ENCODE data around the gene VTCN1.
A peak's percentile ranks its signal among the peaks of the same experiment; 100 is the strongest.

Gene VTCN1

DNA sequence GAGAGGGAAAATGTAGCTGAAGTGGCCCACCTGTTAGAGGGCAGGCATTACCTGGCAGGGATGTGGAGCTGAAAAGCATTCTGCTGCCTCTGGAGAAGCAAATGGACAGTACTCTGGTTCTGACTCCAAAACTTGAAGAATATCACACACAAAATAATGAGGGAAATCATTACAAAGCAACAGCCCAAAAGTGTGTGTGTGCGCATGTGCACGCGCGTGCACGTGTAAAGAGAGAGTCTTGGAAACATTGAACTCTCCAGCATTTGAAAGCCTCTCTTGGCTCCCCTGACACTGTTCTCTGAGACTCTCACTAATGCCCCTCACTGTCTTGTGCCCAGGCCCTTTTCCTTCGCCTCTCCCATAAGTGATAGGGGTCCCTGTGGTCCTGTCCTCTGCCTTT, 2.3 kb upstream of the VTCN1 start:
- H3K36me3 ChIP-seq (ENCODE audit: control insufficient read depth in 1 of 2, insufficient read depth in 2 of 2, low read length in 2 of 2), result no peaks in the 10 kb centered on the region
- H3K79me1 ChIP-seq (ENCODE audit: low read length), result peaks cover 26% of the 10 kb centered on the region
- H3K4ac ChIP-seq (ENCODE audit: low read depth, low read length), result no peak overlapping the region
- no peak overlapping the region for H3K27ac ChIP-seq (ENCODE audit: low read depth, low read length)
- H2AK5ac ChIP-seq (ENCODE audit: low read length), result peak overlapping the region; percentile 49
- H3K79me2 ChIP-seq (ENCODE audit: control insufficient read depth, insufficient read depth, low read length, poor library complexity), result peaks cover 13% of the 10 kb centered on the region
- H4K91ac ChIP-seq (ENCODE audit: low read depth, low read length), result peak overlapping the region; percentile 23
- H3K27me3 ChIP-seq (ENCODE audit: insufficient read depth, low read length), result no peaks in the 10 kb centered on the region
- no CpG with 5 or more reads among the region's 6 CpGs for WGBS (ENCODE audit: extremely low coverage, insufficient coverage, insufficient read length)
- H3K23ac ChIP-seq (ENCODE audit: low read length), result no peak overlapping the region
- H4K8ac ChIP-seq (ENCODE audit: low read depth, low read length), result peak overlapping the region; percentile 32
- peak overlapping the region; percentile 7 for H2BK12ac ChIP-seq (ENCODE audit: low read length)
- DNase-seq, result no peak
- H2BK120ac ChIP-seq (ENCODE audit: insufficient read depth, low read length, poor library complexity), result peak overlapping the region; percentile 30
- no peak overlapping the region for H3K4me3 ChIP-seq (ENCODE audit: low read depth, low read length)
- H2BK5ac ChIP-seq (ENCODE audit: low read depth, low read length, poor library complexity), result no peak overlapping the region
- no peak overlapping the region for H2AFZ ChIP-seq (ENCODE audit: insufficient read depth, low read length, poor library complexity)
- peaks cover 31 to 34% of the 10 kb centered on the region in 2 experiments for H3K4me1 ChIP-seq (ENCODE audit: control insufficient read depth in 1 of 2, insufficient read depth in 2 of 2, low read length in 2 of 2)
- H3K9ac ChIP-seq (ENCODE audit: low read length), result no peak overlapping the region
- no peak overlapping the region for H4K12ac ChIP-seq (ENCODE audit: low read depth, low read length)
- no peak overlapping the region for H3K18ac ChIP-seq (ENCODE audit: low read length)
- peaks cover 9% of the 10 kb centered on the region for H3K9me3 ChIP-seq (ENCODE audit: insufficient read depth, low read depth, low read length)
- H3K14ac ChIP-seq (ENCODE audit: low read length), result no peak overlapping the region
- H3K4me2 ChIP-seq (ENCODE audit: low read length), result no peak overlapping the region

DNA sequence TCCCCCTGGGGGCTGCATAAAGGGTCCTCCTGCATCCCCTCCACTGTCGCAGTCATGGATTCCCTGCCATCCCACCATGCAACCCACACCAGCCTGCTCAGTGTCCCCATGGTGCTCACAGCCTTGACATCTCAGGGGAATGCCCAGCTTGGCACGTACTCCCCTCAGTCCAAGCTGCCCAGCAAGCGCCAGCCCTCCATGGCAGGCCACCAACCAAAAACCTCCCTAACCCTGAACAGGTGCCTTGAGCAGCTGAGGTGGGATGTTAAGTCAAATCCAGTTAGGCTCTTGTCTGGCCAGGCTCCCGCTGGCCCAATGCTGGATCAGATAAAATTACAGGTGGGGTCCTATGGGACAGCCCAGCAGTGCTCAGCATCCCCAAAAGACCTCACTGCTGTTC, 341 bp downstream of the VTCN1 start:
- Histone ChIP-seq H3K27me3 (ENCODE audit: insufficient read depth, low read length) (no peaks in the 10 kb centered on the region), H4K12ac (ENCODE audit: low read depth, low read length) (peak overlapping the region; percentile 39), H4K8ac (ENCODE audit: low read depth, low read length) (peak overlapping the region; percentile 74), H2BK12ac (ENCODE audit: low read length) (peak overlapping the region; percentile 90), H2AFZ (ENCODE audit: insufficient read depth, low read length, poor library complexity) (peak overlapping the region; percentile 27), H3K9me3 (ENCODE audit: insufficient read depth, low read depth, low read length) (no peaks in the 10 kb centered on the region), H3K36me3 (ENCODE audit: control insufficient read depth in 1 of 2, insufficient read depth in 2 of 2, low read length in 2 of 2) (no peaks in the 10 kb centered on the region), H2BK5ac (ENCODE audit: low read depth, low read length, poor library complexity) (peak overlapping the region; percentile 84), H3K79me2 (ENCODE audit: control insufficient read depth, insufficient read depth, low read length, poor library complexity) (peaks cover 15% of the 10 kb centered on the region), H3K4me1 (ENCODE audit: control insufficient read depth in 1 of 2, insufficient read depth in 2 of 2, low read length in 2 of 2) (peaks cover 38 to 45% of the 10 kb centered on the region in 2 experiments), H2AK5ac (ENCODE audit: low read length) (peak overlapping the region; percentile 100), H3K4me2 (ENCODE audit: low read length) (peak overlapping the region; percentile 57), H3K4me3 (ENCODE audit: low read depth, low read length) (peak overlapping the region; percentile 78), H3K79me1 (ENCODE audit: low read length) (peaks cover 26% of the 10 kb centered on the region), H3K23ac (ENCODE audit: low read length) (peak overlapping the region; percentile 27), H3K9ac (ENCODE audit: low read length) (peak overlapping the region; percentile 75), H4K91ac (ENCODE audit: low read depth, low read length) (peak overlapping the region; percentile 98), H3K18ac (ENCODE audit: low read length) (peak overlapping the region; percentile 85), H3K27ac (ENCODE audit: low read depth, low read length) (peak overlapping the region; percentile 91), H3K14ac (ENCODE audit: low read length) (peak overlapping the region; percentile 93), H2BK120ac (ENCODE audit: insufficient read depth, low read length, poor library complexity) (peak overlapping the region; percentile 94), H3K4ac (ENCODE audit: low read depth, low read length) (peak overlapping the region; percentile 54)
- no peak for DNase-seq
- WGBS (ENCODE audit: extremely low coverage, insufficient coverage, insufficient read length), result no CpG with 5 or more reads among the region's 4 CpGs

DNA sequence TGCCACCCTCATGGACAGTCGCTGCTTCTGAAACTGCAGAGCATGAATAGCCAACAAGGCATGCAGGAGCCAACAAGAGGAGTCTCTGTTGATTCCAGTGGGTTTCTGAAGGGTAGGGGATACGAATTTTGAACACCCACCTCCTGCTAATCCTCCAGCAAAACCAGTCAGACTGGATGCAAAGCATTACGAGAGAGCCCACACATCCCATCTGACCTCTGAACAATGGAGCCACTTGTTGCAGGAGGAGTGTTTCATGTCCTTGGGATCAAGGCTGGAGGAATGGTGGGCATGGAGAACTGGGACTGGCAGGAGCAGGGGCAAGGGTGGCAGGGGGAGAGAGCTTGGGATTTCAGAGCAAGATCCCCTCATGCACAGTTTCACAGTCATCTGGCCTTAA, 1.6 kb downstream of the VTCN1 start:
- Histone ChIP-seq H3K14ac (ENCODE audit: low read length) (peak overlapping the region; percentile 78), H2BK12ac (ENCODE audit: low read length) (no peak overlapping the region), H2BK5ac (ENCODE audit: low read depth, low read length, poor library complexity) (no peak overlapping the region), H4K91ac (ENCODE audit: low read depth, low read length) (peak overlapping the region; percentile 91), H3K9ac (ENCODE audit: low read length) (peak overlapping the region; percentile 10), H3K27me3 (ENCODE audit: insufficient read depth, low read length) (no peaks in the 10 kb centered on the region), H4K8ac (ENCODE audit: low read depth, low read length) (peak overlapping the region; percentile 47), H3K9me3 (ENCODE audit: insufficient read depth, low read depth, low read length) (no peaks in the 10 kb centered on the region), H3K79me2 (ENCODE audit: control insufficient read depth, insufficient read depth, low read length, poor library complexity) (peaks cover 15% of the 10 kb centered on the region), H2AK5ac (ENCODE audit: low read length) (no peak overlapping the region), H3K4me3 (ENCODE audit: low read depth, low read length) (peak overlapping the region; percentile 64), H2AFZ (ENCODE audit: insufficient read depth, low read length, poor library complexity) (no peak overlapping the region), H3K4ac (ENCODE audit: low read depth, low read length) (peak overlapping the region; percentile 43), H2BK120ac (ENCODE audit: insufficient read depth, low read length, poor library complexity) (peak overlapping the region; percentile 84), H3K4me2 (ENCODE audit: low read length) (peak overlapping the region; percentile 57), H3K79me1 (ENCODE audit: low read length) (peaks cover 26% of the 10 kb centered on the region), H3K18ac (ENCODE audit: low read length) (peak overlapping the region; percentile 3), H3K4me1 (ENCODE audit: control insufficient read depth in 1 of 2, insufficient read depth in 2 of 2, low read length in 2 of 2) (peaks cover 42 to 45% of the 10 kb centered on the region in 2 experiments), H3K27ac (ENCODE audit: low read depth, low read length) (peak overlapping the region; percentile 91), H4K12ac (ENCODE audit: low read depth, low read length) (no peak overlapping the region), H3K23ac (ENCODE audit: low read length) (no peak overlapping the region), H3K36me3 (ENCODE audit: control insufficient read depth in 1 of 2, insufficient read depth in 2 of 2, low read length in 2 of 2) (no peaks in the 10 kb centered on the region)
- DNase-seq, result peak; percentile 11 to 51
- WGBS (ENCODE audit: extremely low coverage, insufficient coverage, insufficient read length), result no CpG with 5 or more reads among the region's 3 CpGs

DNA sequence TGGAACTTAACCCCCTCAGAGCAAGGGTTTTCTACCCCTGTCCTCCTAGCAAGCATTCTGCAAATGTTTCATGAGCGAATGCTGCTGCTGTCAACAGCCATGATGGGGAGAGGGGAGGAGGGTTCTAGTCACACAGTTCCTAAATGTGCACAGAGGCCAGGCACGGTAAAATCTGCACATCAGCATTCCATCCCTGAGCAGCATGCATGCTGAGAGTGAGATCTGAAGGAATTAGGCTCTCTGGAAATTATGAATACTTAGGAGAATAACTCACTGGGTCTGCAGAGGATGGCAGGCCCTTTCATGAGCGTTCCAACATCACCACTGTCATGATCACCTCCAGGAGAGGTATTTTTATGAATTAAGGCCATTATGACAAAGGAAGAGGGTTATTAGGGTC, 2.1 kb downstream of the VTCN1 start:
- Histone ChIP-seq H3K79me1 (ENCODE audit: low read length) (peaks cover 26% of the 10 kb centered on the region), H3K23ac (ENCODE audit: low read length) (no peak overlapping the region), H3K79me2 (ENCODE audit: control insufficient read depth, insufficient read depth, low read length, poor library complexity) (peaks cover 15% of the 10 kb centered on the region), H2AK5ac (ENCODE audit: low read length) (no peak overlapping the region), H2AFZ (ENCODE audit: insufficient read depth, low read length, poor library complexity) (no peak overlapping the region), H4K12ac (ENCODE audit: low read depth, low read length) (no peak overlapping the region), H3K27ac (ENCODE audit: low read depth, low read length) (peak overlapping the region; percentile 91), H3K9ac (ENCODE audit: low read length) (no peak overlapping the region), H3K9me3 (ENCODE audit: insufficient read depth, low read depth, low read length) (no peaks in the 10 kb centered on the region), H3K27me3 (ENCODE audit: insufficient read depth, low read length) (no peaks in the 10 kb centered on the region), H3K4me1 (ENCODE audit: control insufficient read depth in 1 of 2, insufficient read depth in 2 of 2, low read length in 2 of 2) (peaks cover 44 to 45% of the 10 kb centered on the region in 2 experiments), H4K8ac (ENCODE audit: low read depth, low read length) (no peak overlapping the region), H3K4ac (ENCODE audit: low read depth, low read length) (no peak overlapping the region), H4K91ac (ENCODE audit: low read depth, low read length) (peak overlapping the region; percentile 38), H3K36me3 (ENCODE audit: control insufficient read depth in 1 of 2, insufficient read depth in 2 of 2, low read length in 2 of 2) (no peaks in the 10 kb centered on the region), H2BK5ac (ENCODE audit: low read depth, low read length, poor library complexity) (no peak overlapping the region), H3K4me2 (ENCODE audit: low read length) (peak overlapping the region; percentile 57), H2BK120ac (ENCODE audit: insufficient read depth, low read length, poor library complexity) (no peak overlapping the region), H3K18ac (ENCODE audit: low read length) (no peak overlapping the region), H2BK12ac (ENCODE audit: low read length) (no peak overlapping the region), H3K4me3 (ENCODE audit: low read depth, low read length) (no peak overlapping the region), H3K14ac (ENCODE audit: low read length) (no peak overlapping the region)
- peak; percentile 57 to 75 for DNase-seq
- no CpG with 5 or more reads among the region's 3 CpGs for WGBS (ENCODE audit: extremely low coverage, insufficient coverage, insufficient read length)

Measured in trophoblast cell (in vitro differentiated cells and primary cell).